GM20431 (cell line): ENCODE data around the gene HNRNPUL2.

Experiments
- in situ Hi-C: fragments of 300-500 bp; cut with MseI, MboI; formaldehyde crosslinking; loops from one replicate; pipeline ENCODE4 v1.15.0; 2020; ENCODE audit warnings: low sequenced_read_pairs; ENCODE audit not compliant: unreplicated experiment

The HNRNPUL2 gene

GRCh38 chr11:62673196-62673525 is 54.1 kb downstream of the HNRNPUL2 start:
- in situ Hi-C loops: no loop called here

- in situ Hi-C loops: no loop called here
Observed at GRCh38 chr11:62671608-62672389, 55.5 kb downstream of the HNRNPUL2 start, which contains the start of the genes LBHD1 and UQCC3. Gene LBHD1, minus strand, starts transcription at chr11:62672267. Its CDS starts 2,236 bp downstream, at chr11:62670031. Gene UQCC3, plus strand, starts transcription at chr11:62671673. Its CDS starts 73 bp downstream, at chr11:62671746.

- in situ Hi-C loops: no loop called here
Observed at GRCh38 chr11:62671236-62671607, 56.0 kb downstream of the HNRNPUL2 start.

GRCh38 chr11:62669420-62670161 is 57.7 kb downstream of the HNRNPUL2 start:
- in situ Hi-C loops: no loop called here

GRCh38 chr11:62667460-62667859 is 59.8 kb downstream of the HNRNPUL2 start:
- in situ Hi-C loops: no loop called here

- in situ Hi-C loops: no loop called here
Observed at GRCh38 chr11:62666259-62666926, 60.9 kb downstream of the HNRNPUL2 start.

GRCh38 chr11:62665599-62666258 is 61.5 kb downstream of the HNRNPUL2 start:
- in situ Hi-C loops: no loop called here

- in situ Hi-C loops: no loop called here
Observed at GRCh38 chr11:62665075-62665598, 62.1 kb downstream of the HNRNPUL2 start, which contains the start of the genes C11orf98 and CSKMT. Gene C11orf98, minus strand, starts transcription at chr11:62665210. Its CDS starts 41 bp downstream, at chr11:62665169. Gene CSKMT, plus strand, starts transcription at chr11:62665312. Its CDS starts 568 bp downstream, at chr11:62665880.

GRCh38 chr11:62664405-62665074 is 62.7 kb downstream of the HNRNPUL2 start:
- in situ Hi-C loops: no loop called here
